BE2C (cell line): Measurements from ENCODE around the gene TEX29.

Experiments
- DNase-seq: peaks from one replicate; pipeline ENCODE4 v3.0.0-alpha.2; 2020
- H3K27me3 ChIP-seq: fragments of 250-450 bp; sonication (Bioruptor Pico); 2 replicates; pipeline ENCODE4 v1.5.1; 2020; ENCODE audit warnings: mild to moderate bottlenecking
- H3K36me3 ChIP-seq: fragments of 250-450 bp; sonication (Bioruptor Pico); 2 replicates; pipeline ENCODE4 v1.5.1; 2020; ENCODE audit warnings: mild to moderate bottlenecking
- H3K4me1 ChIP-seq: fragments of 250-450 bp; sonication (Bioruptor Pico); 2 replicates; pipeline ENCODE4 v1.5.1; 2020
- H3K4me3 ChIP-seq: 2 replicates; pipeline ENCODE4 v1.5.1; 2011; ENCODE audit warnings: low read depth, low read length
- H3K9me3 ChIP-seq: fragments of 250-450 bp; sonication (Bioruptor Pico); 2 replicates; pipeline ENCODE4 v1.5.1; 2020
- TF ChIP-seq, protein P1 (sequence below): IDR thresholded peaks from 2 replicates; pipeline ENCODE4 v1.5.1; 2012; ENCODE audit warnings: mild to moderate bottlenecking, low read depth, low read length

The TEX29 gene

DNA sequence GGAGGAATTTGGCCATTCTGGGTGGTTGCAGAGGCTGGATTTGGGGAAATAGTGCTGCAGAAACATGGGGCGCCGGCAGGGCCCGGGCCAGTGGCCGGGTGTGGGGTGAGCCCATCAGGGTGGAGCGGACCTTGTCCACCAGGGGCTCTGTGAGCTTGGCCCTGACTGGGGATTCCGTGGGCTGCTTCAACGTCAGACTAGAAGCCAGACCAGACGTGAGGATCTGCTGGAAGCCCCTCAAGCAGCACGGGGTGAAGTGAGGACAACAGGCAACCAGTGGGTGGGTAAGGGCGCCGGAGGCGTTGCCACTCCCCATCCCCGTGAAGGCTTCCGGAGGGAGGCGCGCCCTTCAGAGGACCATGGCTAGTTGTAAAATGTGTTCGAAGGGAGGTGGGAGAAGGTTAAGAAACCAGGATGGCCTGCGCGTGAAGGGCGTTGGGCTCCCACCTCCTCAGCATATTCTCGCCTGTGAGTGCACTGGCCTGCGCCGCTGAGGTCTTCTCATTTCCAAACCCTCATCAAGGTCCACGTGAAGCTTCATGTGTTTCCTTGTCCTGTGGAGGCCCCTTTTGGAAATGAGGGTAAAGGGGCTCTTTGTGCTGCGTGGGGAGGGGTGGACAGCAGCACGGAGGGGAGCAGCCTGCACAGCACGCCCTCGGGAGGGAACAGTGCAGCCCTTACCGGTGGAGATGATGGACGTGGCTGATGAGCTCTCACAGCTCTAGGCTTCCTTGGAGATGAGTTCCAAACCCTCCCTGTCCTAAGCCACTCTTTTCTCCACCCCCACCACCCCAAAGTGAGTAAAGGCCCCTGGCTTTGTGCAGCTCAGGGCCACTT lies 8.3 kb downstream of the TEX29 start:
- no peaks in the 10 kb centered on the region for H3K4me1 ChIP-seq
- H3K4me3 ChIP-seq, result no peak overlapping the region
- peaks cover 74% of the 10 kb centered on the region for H3K27me3 ChIP-seq
- no peaks in the 10 kb centered on the region for H3K9me3 ChIP-seq
- H3K36me3 ChIP-seq, result no peaks in the 10 kb centered on the region
- TF ChIP-seq, protein P1, sequence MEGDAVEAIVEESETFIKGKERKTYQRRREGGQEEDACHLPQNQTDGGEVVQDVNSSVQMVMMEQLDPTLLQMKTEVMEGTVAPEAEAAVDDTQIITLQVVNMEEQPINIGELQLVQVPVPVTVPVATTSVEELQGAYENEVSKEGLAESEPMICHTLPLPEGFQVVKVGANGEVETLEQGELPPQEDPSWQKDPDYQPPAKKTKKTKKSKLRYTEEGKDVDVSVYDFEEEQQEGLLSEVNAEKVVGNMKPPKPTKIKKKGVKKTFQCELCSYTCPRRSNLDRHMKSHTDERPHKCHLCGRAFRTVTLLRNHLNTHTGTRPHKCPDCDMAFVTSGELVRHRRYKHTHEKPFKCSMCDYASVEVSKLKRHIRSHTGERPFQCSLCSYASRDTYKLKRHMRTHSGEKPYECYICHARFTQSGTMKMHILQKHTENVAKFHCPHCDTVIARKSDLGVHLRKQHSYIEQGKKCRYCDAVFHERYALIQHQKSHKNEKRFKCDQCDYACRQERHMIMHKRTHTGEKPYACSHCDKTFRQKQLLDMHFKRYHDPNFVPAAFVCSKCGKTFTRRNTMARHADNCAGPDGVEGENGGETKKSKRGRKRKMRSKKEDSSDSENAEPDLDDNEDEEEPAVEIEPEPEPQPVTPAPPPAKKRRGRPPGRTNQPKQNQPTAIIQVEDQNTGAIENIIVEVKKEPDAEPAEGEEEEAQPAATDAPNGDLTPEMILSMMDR, result no peak
- DNase-seq, result no peak

DNA sequence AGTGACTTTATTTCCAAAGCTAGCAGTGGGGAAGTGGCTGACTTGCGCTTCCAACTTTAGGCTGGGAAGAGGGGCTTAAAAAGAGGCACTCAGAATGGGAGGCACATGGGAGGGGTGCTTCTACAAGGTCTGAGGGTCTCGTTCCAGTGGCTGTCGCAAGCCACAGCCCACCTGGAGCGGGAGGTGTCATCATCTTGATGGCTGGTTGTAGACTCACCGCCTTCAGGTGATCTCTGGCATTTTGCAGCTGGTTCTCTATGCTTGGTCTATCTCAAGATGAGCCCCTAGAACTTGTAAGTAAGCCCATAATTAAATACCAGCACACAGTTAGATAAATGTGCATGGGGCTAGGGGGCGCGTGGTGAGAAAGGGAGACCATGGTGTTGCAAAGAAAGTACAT lies 9.2 kb downstream of the TEX29 start:
- TF ChIP-seq, protein P1, result no peak
- no peak for DNase-seq

DNA sequence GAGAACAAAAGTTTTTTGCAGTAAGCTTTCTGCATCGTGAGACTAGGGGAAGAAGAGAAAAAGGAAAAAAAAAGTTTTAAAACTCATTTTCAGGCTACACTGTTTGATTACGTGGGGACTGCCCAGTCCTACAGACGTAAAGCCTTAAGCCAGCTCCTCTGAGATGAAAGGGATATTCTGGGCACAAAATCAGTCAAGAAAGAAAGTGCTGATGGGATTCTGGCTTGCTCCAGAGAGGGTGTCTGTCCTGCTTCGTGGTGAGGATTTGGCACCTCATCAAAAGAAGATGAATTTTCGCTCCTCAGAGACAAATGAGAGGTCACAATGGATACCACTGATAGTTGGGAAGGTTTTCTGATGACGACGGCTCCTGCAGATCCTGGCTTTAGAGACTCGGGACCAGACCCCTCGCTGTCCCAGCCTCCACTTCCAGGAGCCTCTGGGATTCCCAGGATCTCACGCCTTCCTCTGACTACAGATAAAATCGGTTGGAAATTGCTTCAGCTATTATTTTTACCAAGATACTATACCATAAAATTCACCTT lies 9.7 kb downstream of the TEX29 start:
- Histone ChIP-seq H3K27me3 (peaks cover 69% of the 10 kb centered on the region), H3K9me3 (no peaks in the 10 kb centered on the region), H3K36me3 (no peaks in the 10 kb centered on the region), H3K4me1 (no peaks in the 10 kb centered on the region), H3K4me3 (no peak overlapping the region)
- TF ChIP-seq, protein P1, result no peak
- DNase-seq, result no peak

More for the DNA sequence above, 9.2 kb downstream of the TEX29 start:
- Histone ChIP-seq H3K9me3 (no peaks in the 10 kb centered on the region), H3K4me3 (no peak overlapping the region), H3K36me3 (no peaks in the 10 kb centered on the region), H3K4me1 (no peaks in the 10 kb centered on the region), H3K27me3 (peaks cover 74% of the 10 kb centered on the region)

DNA sequence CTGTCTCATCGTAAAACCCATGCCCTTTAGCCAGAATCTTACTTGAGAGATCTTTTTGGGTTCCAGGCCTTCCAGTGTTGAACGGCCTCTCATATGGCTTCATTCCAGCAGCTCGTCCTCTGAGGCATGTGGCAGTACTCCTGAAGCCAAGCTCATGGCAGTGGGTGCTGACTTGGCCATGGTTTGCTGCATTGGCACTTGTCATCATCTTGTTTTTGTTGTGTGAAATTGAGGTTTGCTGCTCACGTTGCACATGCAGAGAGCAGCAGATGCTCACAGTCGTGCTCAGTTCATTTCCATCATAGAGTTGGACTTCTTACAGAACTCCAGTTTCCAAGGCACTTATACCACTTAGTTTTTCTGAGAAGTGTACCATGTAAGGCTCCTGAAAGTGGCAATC lies 14.9 kb downstream of the TEX29 start:
- no peak for DNase-seq
- H3K27me3 ChIP-seq, result peaks cover 35% of the 10 kb centered on the region

DNA sequence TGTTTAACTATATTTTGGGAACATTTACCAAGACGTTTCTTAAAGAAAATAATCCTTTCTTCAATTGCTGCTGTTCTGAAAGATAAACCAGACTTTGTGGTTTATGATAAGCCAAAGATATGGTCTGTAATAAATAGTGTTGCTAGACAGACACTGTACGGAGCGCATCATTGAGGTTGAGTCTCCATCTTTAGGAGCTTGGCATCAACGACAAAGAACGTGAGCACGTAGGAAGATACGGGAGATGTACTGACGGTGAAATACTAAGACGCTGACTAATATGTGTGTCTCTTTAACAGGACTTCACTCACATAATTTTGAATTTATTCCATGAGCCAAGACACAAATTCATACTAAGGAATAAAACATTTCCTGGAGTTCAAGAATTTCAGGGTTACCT lies 16.2 kb downstream of the TEX29 start:
- Histone ChIP-seq H3K4me3 (no peak overlapping the region), H3K9me3 (no peaks in the 10 kb centered on the region), H3K36me3 (no peaks in the 10 kb centered on the region), H3K4me1 (no peaks in the 10 kb centered on the region), H3K27me3 (peaks cover 29% of the 10 kb centered on the region)
- TF ChIP-seq, protein P1, result no peak
- DNase-seq, result no peak

More for the DNA sequence above, 14.9 kb downstream of the TEX29 start:
- H3K9me3 ChIP-seq, result no peaks in the 10 kb centered on the region
- H3K4me1 ChIP-seq, result no peaks in the 10 kb centered on the region
- no peak overlapping the region for H3K4me3 ChIP-seq
- H3K36me3 ChIP-seq, result no peaks in the 10 kb centered on the region
- TF ChIP-seq, protein P1, result no peak

DNA sequence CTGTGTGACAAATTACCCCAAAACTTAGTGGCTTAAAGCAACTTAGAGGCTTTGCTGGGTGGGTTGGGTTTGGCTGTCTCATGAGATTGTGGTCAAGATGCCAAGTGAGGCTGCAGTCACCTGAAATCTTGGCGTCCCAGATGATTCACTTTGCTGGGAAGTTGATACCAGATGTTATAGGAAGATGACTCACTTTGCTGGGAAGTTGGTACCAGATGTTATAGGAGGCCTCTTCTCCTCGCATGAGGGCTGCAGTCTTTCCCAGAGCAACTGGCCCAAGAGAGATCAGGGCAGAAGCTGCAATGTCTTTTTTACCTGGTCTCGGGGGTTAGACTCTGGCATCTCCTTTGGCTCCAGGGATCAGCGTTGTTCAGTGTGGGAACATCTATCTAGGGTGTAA lies 16.8 kb downstream of the TEX29 start:
- Histone ChIP-seq H3K27me3 (peaks cover 29% of the 10 kb centered on the region), H3K4me3 (no peak overlapping the region), H3K9me3 (no peaks in the 10 kb centered on the region), H3K36me3 (no peaks in the 10 kb centered on the region), H3K4me1 (no peaks in the 10 kb centered on the region)
- no peak for DNase-seq
- TF ChIP-seq, protein P1, result no peak
